HUES6 (cell line): ENCODE data around the gene MYO18B.

ENCODE experiments used
- H3K27ac ChIP-seq: 2 replicates; pipeline ENCODE4 v1.7.0; 2013; ENCODE audit warnings: low read depth, mild to moderate bottlenecking, low read length, inconsistent platforms
- H3K27me3 ChIP-seq: 2 replicates; pipeline ENCODE4 v1.6.1; 2013; ENCODE audit warnings: low read length; ENCODE audit not compliant: control insufficient read depth, insufficient read depth
- H3K36me3 ChIP-seq: 2 replicates; pipeline ENCODE4 v1.6.1; 2013; ENCODE audit warnings: low read length; ENCODE audit not compliant: control insufficient read depth, insufficient read depth
- H3K4me1 ChIP-seq: 2 replicates; pipeline ENCODE4 v1.6.1; 2013; ENCODE audit warnings: low read length; ENCODE audit not compliant: control insufficient read depth, insufficient read depth
- H3K4me3 ChIP-seq: 2 replicates; pipeline ENCODE4 v1.5.1; 2013; ENCODE audit warnings: low read depth, low read length
- H3K9ac ChIP-seq: one replicate; pipeline ENCODE4 v1.6.1; 2013; ENCODE audit warnings: mild to moderate bottlenecking, low read length
- H3K9me3 ChIP-seq: 2 replicates; pipeline ENCODE4 v1.6.1; 2013; ENCODE audit warnings: low read depth, low read length; ENCODE audit not compliant: control insufficient read depth, insufficient read depth

MYO18B gene

DNA sequence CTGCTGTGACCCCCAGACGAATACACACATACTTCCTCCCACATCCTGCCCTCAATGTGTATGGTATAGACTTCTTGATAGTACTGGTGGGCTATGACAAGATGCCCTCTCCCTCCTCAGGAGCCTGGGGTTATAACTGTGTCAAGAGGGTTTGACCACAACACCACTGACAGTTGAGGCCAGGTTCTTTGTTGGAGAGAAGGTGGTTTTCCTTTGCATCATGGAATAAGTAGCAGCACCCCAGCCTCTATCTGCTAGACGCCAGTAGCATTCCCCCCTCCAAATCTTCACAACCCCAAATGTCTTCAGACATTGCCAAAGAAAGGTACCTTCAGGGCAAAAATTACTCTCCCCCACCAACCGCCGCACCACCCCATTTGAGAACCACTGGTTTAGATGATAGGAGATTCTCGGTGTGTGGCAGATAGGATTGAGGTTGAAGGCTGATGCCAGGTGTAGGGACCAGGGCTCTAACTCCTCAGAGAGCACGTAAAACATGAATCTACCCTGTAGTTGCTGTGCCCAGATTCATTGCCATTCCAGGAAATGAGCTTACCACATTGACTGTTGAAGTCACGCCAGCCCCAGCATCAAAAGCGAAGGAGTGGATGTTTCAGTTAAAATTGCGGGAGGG is 5.5 kb upstream of the MYO18B start:
- no peak overlapping the region for H3K9ac ChIP-seq
- no peaks in the 10 kb centered on the region; the same call in 1 of the 2 replicates for H3K4me1 ChIP-seq
- no peak overlapping the region for H3K4me3 ChIP-seq
- no peaks in the 10 kb centered on the region for H3K36me3 ChIP-seq
- H3K27ac ChIP-seq: no peak overlapping the region
- H3K27me3 ChIP-seq: no peaks in the 10 kb centered on the region
- H3K9me3 ChIP-seq: no peaks in the 10 kb centered on the region

DNA sequence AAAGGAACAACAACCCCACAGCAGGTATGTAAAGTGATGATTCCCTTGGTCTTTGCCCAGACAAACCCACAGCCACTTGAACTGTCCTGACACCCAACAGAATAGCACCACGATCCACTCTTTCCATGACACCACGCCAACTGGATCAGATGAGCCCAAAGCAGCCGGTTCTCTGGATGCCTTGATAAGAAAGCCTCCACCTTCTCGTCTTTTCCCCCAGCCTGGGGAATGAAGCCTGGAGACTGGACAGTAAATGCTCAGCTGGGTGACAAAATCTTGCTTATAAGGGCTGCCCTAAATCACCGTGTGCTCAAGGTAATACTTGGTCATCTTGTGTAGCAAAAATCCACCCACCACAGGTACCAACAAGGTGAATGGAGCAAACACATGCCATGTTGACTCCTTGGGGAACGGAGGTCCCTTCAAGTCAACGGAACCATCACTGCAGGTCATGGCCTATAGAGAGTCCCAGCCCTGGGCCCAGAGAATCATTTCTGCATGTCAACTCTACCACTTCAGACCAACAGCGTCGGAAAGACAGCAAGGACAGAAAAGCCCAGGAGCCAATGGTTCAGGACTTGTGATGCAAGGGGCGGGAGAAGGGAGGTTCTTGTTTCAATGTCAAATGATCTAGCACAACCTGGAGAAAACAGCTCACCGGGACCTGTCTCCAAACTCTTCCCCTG is 2.2 kb upstream of the MYO18B start:
- Histone ChIP-seq H3K4me3 (no peak overlapping the region), H3K27ac (no peak overlapping the region), H3K36me3 (no peaks in the 10 kb centered on the region), H3K9ac (no peak overlapping the region), H3K9me3 (no peaks in the 10 kb centered on the region), H3K4me1 (peaks cover 3% of the 10 kb centered on the region; the same call in 1 of the 2 replicates), H3K27me3 (no peaks in the 10 kb centered on the region)

GRCh38 chr22:25742918-25743708 is 1.1 kb downstream of the MYO18B start:
- Histone ChIP-seq H3K27me3 (no peaks in the 10 kb centered on the region), H3K4me3 (no peak overlapping the region), H3K36me3 (no peaks in the 10 kb centered on the region), H3K4me1 (peaks cover 3% of the 10 kb centered on the region; the same call in 1 of the 2 replicates), H3K9me3 (no peaks in the 10 kb centered on the region), H3K27ac (no peak overlapping the region), H3K9ac (no peak overlapping the region)

- H3K9ac ChIP-seq: no peak overlapping the region
- no peak overlapping the region for H3K27ac ChIP-seq
- no peaks in the 10 kb centered on the region for H3K9me3 ChIP-seq
- no peaks in the 10 kb centered on the region for H3K27me3 ChIP-seq
- H3K36me3 ChIP-seq: no peaks in the 10 kb centered on the region
- peaks cover 5% of the 10 kb centered on the region; the same call in 1 of the 2 replicates for H3K4me1 ChIP-seq
- no peak overlapping the region for H3K4me3 ChIP-seq
Observed at GRCh38 chr22:25744694-25745093, 2.7 kb downstream of the MYO18B start.

GRCh38 chr22:25745341-25746011 is 3.5 kb downstream of the MYO18B start:
- Histone ChIP-seq H3K4me3 (no peak overlapping the region), H3K27ac (no peak overlapping the region), H3K9me3 (no peaks in the 10 kb centered on the region), H3K9ac (no peak overlapping the region), H3K27me3 (no peaks in the 10 kb centered on the region), H3K4me1 (peaks cover 8% of the 10 kb centered on the region; the same call in 1 of the 2 replicates), H3K36me3 (no peaks in the 10 kb centered on the region)

DNA sequence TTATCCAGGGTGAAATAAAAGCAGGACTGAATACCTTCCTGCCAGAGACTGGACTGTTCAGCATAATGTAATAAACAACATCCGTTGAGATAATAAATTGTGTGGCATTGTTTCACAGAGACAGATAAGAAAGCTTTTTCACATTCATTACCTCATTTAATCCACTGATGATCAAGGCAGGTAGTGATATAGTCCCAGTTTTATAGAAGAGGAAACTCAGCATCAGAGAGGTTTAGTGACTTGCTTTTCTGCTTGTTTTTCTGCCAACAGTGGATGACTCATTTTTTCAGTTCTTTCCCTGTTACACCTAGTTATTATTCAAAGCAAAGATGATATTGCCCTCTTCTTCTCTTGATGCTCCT is 4.0 kb downstream of the MYO18B start:
- no peak overlapping the region for H3K9ac ChIP-seq
- H3K4me1 ChIP-seq: peaks cover 8% of the 10 kb centered on the region; the same call in 1 of the 2 replicates
- no peak overlapping the region for H3K27ac ChIP-seq
- H3K4me3 ChIP-seq: no peak overlapping the region
- H3K27me3 ChIP-seq: no peaks in the 10 kb centered on the region
- H3K36me3 ChIP-seq: no peaks in the 10 kb centered on the region
- H3K9me3 ChIP-seq: no peaks in the 10 kb centered on the region

DNA sequence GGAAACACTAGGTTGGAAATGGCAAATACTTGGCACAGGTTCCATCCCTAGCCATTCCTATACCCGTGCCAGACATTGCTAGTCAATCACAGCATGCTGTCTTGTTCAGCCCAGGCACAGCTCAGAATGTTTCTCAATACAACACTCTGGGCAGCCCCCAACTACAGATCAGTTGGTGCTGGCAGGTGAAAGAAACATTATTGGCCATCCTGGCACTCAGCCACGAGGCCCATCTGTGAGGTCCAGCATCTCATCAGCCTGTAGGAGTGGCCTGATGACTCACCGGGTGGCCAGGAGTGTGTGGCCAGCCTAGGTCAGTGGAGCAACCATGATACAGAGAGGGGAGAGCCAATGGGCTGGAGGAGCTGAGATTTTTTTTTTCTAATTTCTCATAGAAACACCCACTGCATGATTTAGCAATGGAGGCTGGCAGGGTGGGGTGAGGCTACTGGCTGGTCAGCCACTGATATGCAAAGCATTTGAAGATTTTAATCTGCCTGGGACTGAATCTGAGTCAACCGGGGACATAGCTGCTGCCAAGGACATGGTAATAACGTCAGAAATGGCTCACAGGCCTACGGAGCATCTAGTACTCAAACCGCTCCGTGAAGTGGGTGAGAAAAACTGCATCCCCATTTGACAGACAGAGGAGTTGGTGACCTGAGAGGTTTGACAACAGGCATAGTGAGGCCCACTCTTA is 5.4 kb downstream of the MYO18B start:
- no peaks in the 10 kb centered on the region for H3K9me3 ChIP-seq
- H3K27ac ChIP-seq: no peak overlapping the region
- no peaks in the 10 kb centered on the region for H3K27me3 ChIP-seq
- H3K36me3 ChIP-seq: no peaks in the 10 kb centered on the region
- H3K9ac ChIP-seq: no peak overlapping the region
- peaks cover 8% of the 10 kb centered on the region; the same call in 1 of the 2 replicates for H3K4me1 ChIP-seq
- H3K4me3 ChIP-seq: no peak overlapping the region

DNA sequence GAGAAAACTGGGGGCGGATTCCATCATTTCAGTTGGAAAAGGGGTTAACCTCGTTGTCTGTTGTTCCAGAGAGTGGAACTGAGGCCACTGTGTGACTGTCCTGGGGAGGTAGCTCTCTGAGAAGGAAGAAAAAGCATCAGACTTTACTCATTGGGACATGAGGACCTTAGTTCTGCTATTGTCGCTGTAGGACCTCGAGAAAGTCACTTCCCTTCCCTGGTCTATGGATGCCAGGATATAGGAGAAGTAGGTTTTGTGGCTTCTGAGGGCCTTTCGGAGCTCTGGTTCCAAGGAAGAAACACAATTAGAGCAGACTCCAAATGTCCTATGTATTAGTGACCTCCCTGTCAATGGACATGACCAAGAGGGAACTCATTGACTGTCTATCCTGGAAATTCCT is 6.2 kb downstream of the MYO18B start:
- H3K27ac ChIP-seq: no peak overlapping the region
- no peaks in the 10 kb centered on the region for H3K36me3 ChIP-seq
- peaks cover 4% of the 10 kb centered on the region; the same call in 1 of the 2 replicates for H3K4me1 ChIP-seq

GRCh38 chr22:25748704-25749103 is 6.7 kb downstream of the MYO18B start:
- H3K36me3 ChIP-seq: no peaks in the 10 kb centered on the region
- H3K4me3 ChIP-seq: no peak overlapping the region
- H3K9me3 ChIP-seq: no peaks in the 10 kb centered on the region
- no peaks in the 10 kb centered on the region for H3K27me3 ChIP-seq
- H3K4me1 ChIP-seq: peaks cover 4% of the 10 kb centered on the region; the same call in 1 of the 2 replicates
- H3K9ac ChIP-seq: no peak overlapping the region
- no peak overlapping the region for H3K27ac ChIP-seq

More for the DNA sequence above, 6.2 kb downstream of the MYO18B start:
- H3K4me3 ChIP-seq: no peak overlapping the region
- H3K9ac ChIP-seq: no peak overlapping the region
- H3K27me3 ChIP-seq: no peaks in the 10 kb centered on the region
- no peaks in the 10 kb centered on the region for H3K9me3 ChIP-seq

DNA sequence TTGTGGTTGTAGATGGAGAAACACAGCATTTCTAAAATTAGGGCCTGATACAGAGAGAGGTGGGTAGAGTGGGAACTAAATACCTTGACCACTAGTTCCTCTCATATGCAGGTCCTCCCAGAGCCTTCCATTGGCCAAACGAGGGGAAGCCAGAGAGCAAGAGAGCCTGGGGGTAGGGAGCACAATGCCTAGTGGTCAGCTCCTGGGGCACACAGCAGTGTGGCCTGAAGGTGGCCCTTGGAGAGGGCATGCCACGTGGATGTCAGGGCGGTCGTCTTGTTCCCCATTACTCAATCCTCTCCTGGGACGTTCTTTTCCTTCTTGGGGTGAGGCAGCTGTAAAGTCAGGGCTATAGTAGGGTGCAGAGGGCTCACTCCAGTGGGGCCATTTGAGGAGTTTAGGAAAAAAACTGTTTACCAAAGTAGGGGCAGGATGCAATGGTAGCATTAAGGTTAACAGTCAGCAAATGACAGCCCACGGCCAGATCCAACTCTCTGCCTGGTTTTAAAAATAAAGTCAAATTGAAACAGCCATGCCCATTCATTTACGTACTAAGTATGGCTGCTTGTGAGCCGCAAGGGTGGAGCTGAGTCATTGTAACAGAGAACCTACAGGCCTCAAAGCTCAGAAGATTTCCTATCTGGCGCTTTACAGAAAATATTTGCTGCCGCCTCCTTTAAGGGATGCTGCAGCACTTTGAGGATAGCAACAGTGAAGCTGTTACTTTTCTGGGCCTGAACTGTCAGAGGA is 7.6 kb downstream of the MYO18B start:
- Histone ChIP-seq H3K9ac (no peak overlapping the region), H3K4me3 (no peak overlapping the region), H3K27me3 (no peaks in the 10 kb centered on the region), H3K4me1 (peaks cover 4% of the 10 kb centered on the region; the same call in 1 of the 2 replicates), H3K27ac (no peak overlapping the region), H3K36me3 (no peaks in the 10 kb centered on the region), H3K9me3 (no peaks in the 10 kb centered on the region)
